ENCODE data around the gene MGMT.

Gene MGMT
- long read RNA-seq, transcript MGMT-201 (5 exons, 1,759 nt), result major isoform, 44 of 63 reads
- long read RNA-seq, partial matches to known transcripts, result 3 of 63 reads
- long read RNA-seq, other reads (novel, unspliced or antisense), result 15 of 63 reads

GRCh38 chr10:129466703-129467358 lies at the start of gene MGMT:
Gene MGMT, plus strand, starts transcription at chr10:129467241.
- H3K27ac ChIP-seq (replicated peaks), result peak within 1 kb of the TSS; percentile 69
- TF ChIP-seq SPI1 (IDR thresholded peaks at IDR 0.05; ENCODE audit: borderline replicate concordance, low read depth), result no peak
- TF ChIP-seq POLR2AphosphoS5 (IDR thresholded peaks at IDR 0.05; ENCODE audit: low read depth), result peak; percentile 74; the same call in 1 of the 2 replicates
- no peak for TF ChIP-seq REST (IDR thresholded peaks at IDR 0.05; ENCODE audit: insufficient replicate concordance, low read depth)
- TF ChIP-seq CTCF (IDR thresholded peaks at IDR 0.05; ENCODE audit: insufficient read depth, low read length), result no peak
- H3K4me3 ChIP-seq (replicated peaks; ENCODE audit: insufficient read depth, low read length), result peak within 1 kb of the TSS; percentile 83
- DNase-seq (ENCODE audit: low read depth in 1 of 2, low spot score in 1 of 2), result peak; percentile 86 to 92
- no peaks in the 10 kb centered on the region for H3K27me3 ChIP-seq (ENCODE audit: insufficient read depth, poor library complexity, severe bottlenecking)

DNA sequence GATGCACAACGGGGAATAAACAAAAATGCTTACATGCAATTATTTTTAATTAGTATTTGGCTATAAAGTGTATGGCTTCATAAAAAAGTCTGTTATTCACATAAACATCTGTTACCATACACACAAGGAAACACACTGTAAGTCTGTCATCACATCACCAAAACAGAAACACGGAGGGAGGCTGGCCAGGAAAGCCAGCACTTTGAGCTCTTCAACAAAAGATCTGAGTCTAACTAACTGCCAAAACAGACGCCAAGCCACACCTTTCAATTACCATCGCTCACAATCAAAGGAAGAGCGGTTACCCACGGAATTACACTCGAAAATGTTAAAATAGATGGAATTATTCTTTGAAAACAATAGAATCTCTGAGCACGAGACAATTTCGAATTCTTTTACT lies 49.2 kb upstream of the MGMT start:
- Histone ChIP-seq H3K4me3 (replicated peaks; ENCODE audit: insufficient read depth, low read length) (no peak overlapping the region), H3K27me3 (ENCODE audit: insufficient read depth, poor library complexity, severe bottlenecking) (no peaks in the 10 kb centered on the region), H3K27ac (replicated peaks) (no peak overlapping the region)
- TF ChIP-seq REST (IDR thresholded peaks at IDR 0.05; ENCODE audit: insufficient replicate concordance, low read depth), result no peak
- TF ChIP-seq GABPA (IDR thresholded peaks at IDR 0.05; ENCODE audit: low read depth), result no peak
- TF ChIP-seq CTCF (IDR thresholded peaks at IDR 0.05; ENCODE audit: insufficient read depth, low read length), result no peak
- no peak for TF ChIP-seq POLR2AphosphoS5 (IDR thresholded peaks at IDR 0.05; ENCODE audit: low read depth)
- TF ChIP-seq SPI1 (IDR thresholded peaks at IDR 0.05; ENCODE audit: borderline replicate concordance, low read depth), result no peak
- no peak for DNase-seq (ENCODE audit: low read depth in 1 of 2, low spot score in 1 of 2)

DNA sequence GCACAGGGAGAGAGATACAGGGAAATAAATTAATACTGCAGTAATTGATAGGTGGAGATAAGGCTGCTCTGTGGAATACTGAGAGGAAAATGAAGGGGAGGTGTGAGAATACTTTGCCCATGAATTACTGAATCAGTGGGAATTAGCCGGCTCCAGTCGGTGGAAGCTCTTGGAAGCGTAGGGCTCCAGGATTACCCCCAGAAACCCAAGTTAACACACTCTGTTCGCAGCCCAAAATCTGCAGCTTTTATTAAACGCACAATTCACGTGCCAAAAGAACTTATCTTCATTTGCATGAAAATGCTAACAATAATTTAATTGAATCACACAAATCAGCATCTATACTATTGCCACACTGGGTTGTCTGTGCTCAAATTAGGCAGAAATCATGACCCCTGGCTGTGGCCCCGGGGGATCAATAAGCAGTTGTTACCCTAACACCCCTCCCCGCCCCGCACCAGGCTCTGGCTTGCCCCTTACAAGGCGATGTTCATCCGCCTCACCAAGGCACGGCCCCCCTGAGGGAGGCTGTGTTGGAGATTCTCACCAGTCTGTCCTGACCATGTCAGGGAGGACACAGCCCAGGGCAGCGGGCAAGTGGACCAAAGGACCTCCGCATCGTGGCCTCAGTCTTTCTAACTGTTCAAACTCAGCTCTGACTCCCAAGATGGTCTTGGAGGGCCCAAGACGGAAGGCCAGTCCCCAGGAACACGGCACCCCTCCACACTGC lies 48.4 kb upstream of the MGMT start:
- H3K4me3 ChIP-seq (replicated peaks; ENCODE audit: insufficient read depth, low read length), result no peak overlapping the region
- no peak for DNase-seq (ENCODE audit: low read depth in 1 of 2, low spot score in 1 of 2)
- TF ChIP-seq POLR2AphosphoS5 (IDR thresholded peaks at IDR 0.05; ENCODE audit: low read depth) (no peak), SPI1 (IDR thresholded peaks at IDR 0.05; ENCODE audit: borderline replicate concordance, low read depth) (no peak), GABPA (IDR thresholded peaks at IDR 0.05; ENCODE audit: low read depth) (no peak)
- H3K27ac ChIP-seq (replicated peaks), result no peak overlapping the region
- no peaks in the 10 kb centered on the region for H3K27me3 ChIP-seq (ENCODE audit: insufficient read depth, poor library complexity, severe bottlenecking)

DNA sequence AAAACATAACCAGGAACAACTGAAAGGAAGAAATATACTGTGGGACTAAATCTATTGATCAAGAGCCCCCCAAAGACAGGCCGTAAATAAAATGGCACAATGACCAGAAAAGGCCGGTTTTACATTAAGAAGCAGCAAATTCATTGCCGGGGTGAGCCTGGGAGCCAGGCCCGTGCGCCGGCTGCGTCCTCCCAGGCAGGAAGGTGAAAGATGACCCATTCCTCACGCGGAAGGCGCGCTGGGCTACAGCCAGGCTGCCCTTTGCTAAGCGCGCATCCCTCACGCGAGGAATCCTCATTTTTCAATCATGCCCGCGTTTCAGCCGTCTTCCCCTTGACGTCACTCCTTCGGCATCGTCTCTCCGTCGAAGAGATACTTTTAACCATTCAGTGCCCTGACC lies 47.6 kb upstream of the MGMT start:
- no peak overlapping the region for H3K4me3 ChIP-seq (replicated peaks; ENCODE audit: insufficient read depth, low read length)
- no peak for TF ChIP-seq SPI1 (IDR thresholded peaks at IDR 0.05; ENCODE audit: borderline replicate concordance, low read depth)
- TF ChIP-seq POLR2AphosphoS5 (IDR thresholded peaks at IDR 0.05; ENCODE audit: low read depth), result no peak
- no peak for TF ChIP-seq CTCF (IDR thresholded peaks at IDR 0.05; ENCODE audit: insufficient read depth, low read length)
- TF ChIP-seq GABPA (IDR thresholded peaks at IDR 0.05; ENCODE audit: low read depth), result no peak
- no peak overlapping the region for H3K27ac ChIP-seq (replicated peaks)
- H3K27me3 ChIP-seq (ENCODE audit: insufficient read depth, poor library complexity, severe bottlenecking), result no peaks in the 10 kb centered on the region
- DNase-seq (ENCODE audit: low read depth in 1 of 2, low spot score in 1 of 2), result no peak
